SK-N-SH treated with all-trans-retinoic acid at 6 μM for 48 hours (cell line): Measurements from ENCODE around the gene PLCB1.

Source experiments
- ISL1 ChIP-seq: fragments of 250-450 bp; sonication (Bioruptor Pico); IDR thresholded peaks from 2 replicates; pipeline ENCODE4 v2.1.2; 2022; ENCODE audit warnings: mild to moderate bottlenecking, moderate library complexity
- RARB ChIP-seq: fragments of 250-450 bp; sonication (Bioruptor Pico); IDR thresholded peaks from 2 replicates; pipeline ENCODE4 v1.8.0; 2021; ENCODE audit warnings: mild to moderate bottlenecking, moderate library complexity
- ZFP3 ChIP-seq: fragments of 250-450 bp; sonication (Bioruptor Pico); IDR thresholded peaks from 2 replicates; pipeline ENCODE4 v1.5.0; 2020; ENCODE audit warnings: mild to moderate bottlenecking, moderate library complexity

DNA sequence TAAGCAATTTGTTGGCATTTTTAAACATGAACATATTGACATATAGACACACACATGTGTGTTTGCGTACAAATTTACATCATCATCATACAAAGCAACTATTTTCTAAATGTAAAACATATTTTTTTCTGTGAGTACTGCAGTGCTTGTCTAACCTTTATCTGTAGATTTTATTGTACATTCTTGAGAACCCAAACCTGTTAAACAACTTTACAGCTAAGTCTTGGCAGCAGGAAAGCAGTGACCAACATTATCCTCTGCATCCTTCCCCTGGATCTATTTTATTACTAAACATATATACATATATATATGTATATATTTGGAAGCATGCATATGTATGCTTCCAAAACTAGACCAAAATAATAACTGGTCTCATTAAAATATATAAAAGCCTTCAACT is 10.4 kb upstream of the PLCB1 start:
- no peak for TF ChIP-seq ISL1 (CRISPR knock-in tag)
- no peak for TF ChIP-seq RARB (CRISPR knock-in tag)
- TF ChIP-seq ZFP3 (CRISPR knock-in tag): no peak
